Stimulated activated memory B cell treated with anti-CD40 and anti-IgM and Interleukin-4, amounts not matched to agents 10 μg/mL and 1 μg/mL and 100 μg/mL, for 72 hours (primary cell): Measurements from ENCODE around the gene DACH1.

Experiments
- ATAC-seq: fragments of 150-1000 bp; cut with Tn5 transposase; 2 replicates; pipeline ENCODE4 v1.10.0; 2021
- H3K27ac Mint-ChIP-seq: one replicate; pipeline ENCODE4 v1.8.0; 2022; ENCODE audit warnings: mild to moderate bottlenecking, mixed read lengths
- H3K27me3 Mint-ChIP-seq: one replicate; pipeline ENCODE4 v1.8.0; 2022; ENCODE audit warnings: mixed read lengths
- H3K36me3 Mint-ChIP-seq: one replicate; pipeline ENCODE4 v1.8.0; 2022; ENCODE audit warnings: mixed read lengths
- H3K4me1 Mint-ChIP-seq: one replicate; pipeline ENCODE4 v1.8.0; 2022; ENCODE audit warnings: mixed read lengths
- H3K4me3 Mint-ChIP-seq: one replicate; pipeline ENCODE4 v1.8.0; 2022; ENCODE audit warnings: mild to moderate bottlenecking, moderate library complexity, mixed read lengths
- H3K9me3 Mint-ChIP-seq: one replicate; pipeline ENCODE4 v1.8.0; 2022; ENCODE audit warnings: mixed read lengths

Gene DACH1

DNA sequence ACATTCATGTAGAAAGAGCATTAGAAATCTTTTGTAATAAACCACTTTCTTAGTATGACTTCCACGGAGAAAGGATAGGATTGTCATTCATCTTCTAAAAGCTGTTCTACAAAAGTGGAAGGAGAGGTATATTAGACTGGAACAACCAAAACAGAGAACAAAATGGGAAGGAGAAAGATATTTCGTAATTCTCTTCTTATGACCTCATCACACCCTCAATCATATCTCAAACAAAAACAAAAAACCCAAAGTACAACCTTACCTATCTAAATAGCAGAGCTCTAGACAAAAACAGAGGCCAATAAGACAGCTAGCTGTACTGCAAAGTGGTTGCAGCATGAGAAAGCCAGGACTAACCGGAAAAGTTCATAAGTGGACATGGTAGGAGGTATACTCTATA lies 46.3 kb downstream of the DACH1 start:
- Mint-ChIP-seq H3K27me3 (no peaks in the 10 kb centered on the region), H3K4me3 (no peak overlapping the region), H3K27ac (no peak overlapping the region), H3K36me3 (no peaks in the 10 kb centered on the region), H3K9me3 (peaks cover 3% of the 10 kb centered on the region), H3K4me1 (no peaks in the 10 kb centered on the region)
- no peak for ATAC-seq

DNA sequence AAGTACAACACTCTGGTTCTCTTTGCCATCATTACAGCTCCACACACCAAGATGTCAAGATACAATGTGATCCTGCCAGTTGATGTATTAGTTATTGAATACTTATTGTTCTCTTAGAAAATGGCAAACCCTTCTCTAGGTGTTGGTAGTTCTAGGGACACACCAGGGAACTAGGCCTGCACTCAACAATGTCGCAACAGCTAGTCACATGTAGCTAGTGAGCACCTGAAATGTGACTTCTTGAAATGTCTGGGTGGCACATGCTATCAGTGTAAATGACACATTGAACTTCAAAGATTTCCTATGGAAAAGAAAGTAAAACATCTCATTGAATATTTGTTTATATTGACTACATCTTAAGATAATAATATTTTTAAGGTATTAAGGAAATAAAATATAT lies 49.7 kb downstream of the DACH1 start:
- no peak overlapping the region for H3K4me3 Mint-ChIP-seq
- ATAC-seq, result no peak
- H3K4me1 Mint-ChIP-seq, result no peaks in the 10 kb centered on the region
- H3K36me3 Mint-ChIP-seq, result no peaks in the 10 kb centered on the region
- H3K27me3 Mint-ChIP-seq, result no peaks in the 10 kb centered on the region
- H3K9me3 Mint-ChIP-seq, result peaks cover 3% of the 10 kb centered on the region
- H3K27ac Mint-ChIP-seq, result no peak overlapping the region

DNA sequence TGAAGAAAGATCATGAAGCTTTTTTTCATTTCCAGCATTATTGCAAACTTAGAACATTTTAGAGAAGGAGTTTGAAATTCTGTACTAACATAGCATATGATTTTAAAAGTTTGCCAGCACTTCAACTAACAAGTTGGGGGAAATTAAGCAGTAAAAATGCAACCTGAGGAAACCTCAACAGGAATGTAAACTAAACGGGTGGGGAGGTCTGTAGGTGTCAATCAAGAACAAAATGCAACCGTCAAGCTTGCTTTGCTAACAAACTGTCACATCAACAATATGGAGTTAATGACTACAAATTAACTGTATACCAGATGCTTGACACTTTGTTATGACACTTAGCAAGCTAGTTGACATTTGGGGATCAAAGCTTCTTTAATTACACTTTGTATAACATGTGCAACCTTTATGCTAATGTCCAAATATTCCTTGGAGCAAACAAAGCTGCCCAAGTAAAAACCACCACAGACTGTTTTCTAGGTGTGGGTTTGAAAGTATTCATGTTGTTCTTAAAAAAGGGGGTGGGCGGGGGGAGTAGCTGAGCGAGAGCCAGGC lies 52.1 kb downstream of the DACH1 start:
- no peaks in the 10 kb centered on the region for H3K4me1 Mint-ChIP-seq
- no peaks in the 10 kb centered on the region for H3K36me3 Mint-ChIP-seq
- no peak overlapping the region for H3K27ac Mint-ChIP-seq
- no peak overlapping the region for H3K4me3 Mint-ChIP-seq
- H3K9me3 Mint-ChIP-seq, result peaks cover 3% of the 10 kb centered on the region
- no peak for ATAC-seq
- H3K27me3 Mint-ChIP-seq, result no peaks in the 10 kb centered on the region

DNA sequence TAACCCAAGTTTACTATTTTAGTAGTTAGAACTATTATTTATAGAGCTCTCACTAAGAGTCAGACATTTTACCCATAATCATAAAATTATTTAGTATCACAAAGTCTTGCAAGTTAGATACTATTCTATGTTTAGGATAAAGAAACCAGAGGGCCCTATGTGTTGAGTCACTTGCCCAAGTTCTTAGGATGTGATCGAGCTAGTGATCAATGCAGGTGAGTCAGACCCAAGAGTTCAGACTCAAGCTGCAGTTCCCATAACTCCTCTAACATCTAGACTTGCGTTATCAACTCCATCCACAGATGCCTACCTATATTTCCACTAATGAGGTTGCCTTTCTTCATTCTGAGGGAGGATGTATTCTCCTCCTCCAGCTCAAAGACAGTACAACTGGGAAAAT lies 53.8 kb downstream of the DACH1 start:
- no peak overlapping the region for H3K4me3 Mint-ChIP-seq
- ATAC-seq, result no peak
- no peaks in the 10 kb centered on the region for H3K27me3 Mint-ChIP-seq
- no peaks in the 10 kb centered on the region for H3K9me3 Mint-ChIP-seq
- no peaks in the 10 kb centered on the region for H3K36me3 Mint-ChIP-seq
- H3K4me1 Mint-ChIP-seq, result no peaks in the 10 kb centered on the region
- no peak overlapping the region for H3K27ac Mint-ChIP-seq

GRCh38 chr13:71811344-71811743 lies 55.7 kb downstream of the DACH1 start:
- Mint-ChIP-seq H3K4me1 (no peaks in the 10 kb centered on the region), H3K4me3 (no peak overlapping the region), H3K36me3 (no peaks in the 10 kb centered on the region), H3K9me3 (no peaks in the 10 kb centered on the region), H3K27me3 (no peaks in the 10 kb centered on the region), H3K27ac (no peak overlapping the region)
- ATAC-seq, result no peak

DNA sequence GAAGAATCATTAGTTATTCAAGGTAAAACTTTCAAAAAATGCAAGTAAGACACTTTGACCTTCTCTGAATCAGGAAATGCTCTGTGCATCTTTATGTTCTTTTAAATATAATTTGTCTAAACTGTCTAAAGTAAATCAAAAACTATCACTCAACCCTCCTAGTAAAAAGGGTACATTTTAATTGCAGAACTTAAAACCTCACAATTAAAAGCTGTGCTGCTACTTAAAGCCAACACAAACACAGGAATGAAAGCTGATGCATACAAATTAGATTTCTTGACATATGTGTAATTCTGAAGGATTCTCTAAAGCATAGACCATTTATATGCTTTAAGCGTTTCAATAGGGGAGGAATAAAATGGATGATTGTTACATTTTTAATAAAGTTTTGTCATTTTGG lies 58.3 kb downstream of the DACH1 start:
- ATAC-seq, result no peak
- H3K4me1 Mint-ChIP-seq, result no peaks in the 10 kb centered on the region

DNA sequence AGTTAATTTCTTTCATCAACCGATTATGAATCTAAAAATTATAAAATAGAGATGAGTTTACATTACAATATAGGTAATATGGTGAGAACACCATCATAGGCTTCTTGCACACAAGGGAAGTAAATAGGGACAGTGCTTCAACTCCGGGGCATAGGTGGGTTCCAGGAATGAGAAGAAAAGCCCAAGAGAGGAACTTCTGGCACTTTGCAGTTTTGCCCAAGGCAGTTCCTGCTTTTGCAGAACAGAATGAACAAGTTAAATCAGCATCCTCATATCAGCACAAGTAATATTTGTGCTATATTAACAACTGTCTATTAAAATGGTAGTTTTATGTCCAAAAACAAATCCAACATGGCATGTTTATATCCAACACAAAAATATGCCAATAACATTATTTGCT lies 60.1 kb downstream of the DACH1 start:
- no peak for ATAC-seq
- H3K27ac Mint-ChIP-seq, result no peak overlapping the region
- H3K4me1 Mint-ChIP-seq, result no peaks in the 10 kb centered on the region
- peaks cover 5% of the 10 kb centered on the region for H3K9me3 Mint-ChIP-seq
- H3K36me3 Mint-ChIP-seq, result no peaks in the 10 kb centered on the region
- no peaks in the 10 kb centered on the region for H3K27me3 Mint-ChIP-seq
- H3K4me3 Mint-ChIP-seq, result no peak overlapping the region

More for the DNA sequence above, 58.3 kb downstream of the DACH1 start:
- H3K4me3 Mint-ChIP-seq, result no peak overlapping the region
- H3K9me3 Mint-ChIP-seq, result peaks cover 5% of the 10 kb centered on the region
- H3K27ac Mint-ChIP-seq, result no peak overlapping the region
- no peaks in the 10 kb centered on the region for H3K27me3 Mint-ChIP-seq
- H3K36me3 Mint-ChIP-seq, result no peaks in the 10 kb centered on the region

- Mint-ChIP-seq H3K36me3 (no peaks in the 10 kb centered on the region), H3K9me3 (peaks cover 5% of the 10 kb centered on the region), H3K4me1 (no peaks in the 10 kb centered on the region), H3K27ac (no peak overlapping the region), H3K27me3 (no peaks in the 10 kb centered on the region), H3K4me3 (no peak overlapping the region)
- no peak for ATAC-seq
Observed at GRCh38 chr13:71803066-71803465, 63.9 kb downstream of the DACH1 start.

- Mint-ChIP-seq H3K4me1 (no peaks in the 10 kb centered on the region), H3K4me3 (no peak overlapping the region), H3K36me3 (no peaks in the 10 kb centered on the region), H3K27me3 (no peaks in the 10 kb centered on the region), H3K9me3 (peaks cover 5% of the 10 kb centered on the region), H3K27ac (no peak overlapping the region)
- no peak for ATAC-seq
Observed at GRCh38 chr13:71801781-71802180, 65.2 kb downstream of the DACH1 start.

- H3K27ac Mint-ChIP-seq, result no peak overlapping the region
- ATAC-seq, result no peak
- H3K9me3 Mint-ChIP-seq, result peaks cover 5% of the 10 kb centered on the region
- no peaks in the 10 kb centered on the region for H3K36me3 Mint-ChIP-seq
- H3K4me3 Mint-ChIP-seq, result no peak overlapping the region
- no peaks in the 10 kb centered on the region for H3K27me3 Mint-ChIP-seq
- H3K4me1 Mint-ChIP-seq, result no peaks in the 10 kb centered on the region
Observed at GRCh38 chr13:71801165-71801760, 65.7 kb downstream of the DACH1 start.

- Mint-ChIP-seq H3K4me1 (no peaks in the 10 kb centered on the region), H3K27me3 (no peaks in the 10 kb centered on the region), H3K27ac (no peak overlapping the region), H3K9me3 (no peaks in the 10 kb centered on the region), H3K4me3 (no peak overlapping the region), H3K36me3 (no peaks in the 10 kb centered on the region)
- ATAC-seq, result no peak
Observed at GRCh38 chr13:71799324-71799723, 67.7 kb downstream of the DACH1 start.

GRCh38 chr13:71798707-71799106 lies 68.3 kb downstream of the DACH1 start:
- Mint-ChIP-seq H3K27ac (no peak overlapping the region), H3K4me3 (no peak overlapping the region), H3K4me1 (no peaks in the 10 kb centered on the region), H3K27me3 (no peaks in the 10 kb centered on the region), H3K9me3 (no peaks in the 10 kb centered on the region), H3K36me3 (no peaks in the 10 kb centered on the region)
- no peak for ATAC-seq

GRCh38 chr13:71797517-71797916 lies 69.5 kb downstream of the DACH1 start:
- no peak overlapping the region for H3K27ac Mint-ChIP-seq
- H3K9me3 Mint-ChIP-seq, result no peaks in the 10 kb centered on the region
- ATAC-seq, result no peak
- no peaks in the 10 kb centered on the region for H3K4me1 Mint-ChIP-seq
- no peak overlapping the region for H3K4me3 Mint-ChIP-seq
- H3K36me3 Mint-ChIP-seq, result no peaks in the 10 kb centered on the region
- no peaks in the 10 kb centered on the region for H3K27me3 Mint-ChIP-seq

- H3K36me3 Mint-ChIP-seq, result no peaks in the 10 kb centered on the region
- ATAC-seq, result no peak
- no peaks in the 10 kb centered on the region for H3K27me3 Mint-ChIP-seq
- no peaks in the 10 kb centered on the region for H3K4me1 Mint-ChIP-seq
- no peak overlapping the region for H3K4me3 Mint-ChIP-seq
- no peaks in the 10 kb centered on the region for H3K9me3 Mint-ChIP-seq
- no peak overlapping the region for H3K27ac Mint-ChIP-seq
Observed at GRCh38 chr13:71789693-71790329, 77.2 kb downstream of the DACH1 start.

DNA sequence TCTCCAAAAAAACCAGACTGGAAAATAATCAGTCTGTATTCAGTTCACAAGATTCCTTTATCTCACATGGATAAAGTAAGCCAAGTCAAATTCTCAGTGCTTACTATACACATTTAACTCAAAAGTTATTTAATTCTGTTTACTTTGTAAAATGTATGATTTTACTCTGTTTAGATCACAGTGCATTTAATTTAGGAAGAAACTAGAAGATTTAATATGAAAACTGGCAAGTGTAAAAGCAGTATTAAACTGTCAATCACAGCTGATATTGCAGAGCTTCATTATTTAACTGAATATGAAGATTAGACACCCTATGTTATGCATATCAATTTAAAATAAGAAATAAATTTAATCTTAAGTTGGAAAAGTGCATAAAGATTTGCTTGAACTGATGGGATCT lies 78.0 kb downstream of the DACH1 start:
- no peak for ATAC-seq
- Mint-ChIP-seq H3K36me3 (no peaks in the 10 kb centered on the region), H3K4me3 (no peak overlapping the region), H3K4me1 (no peaks in the 10 kb centered on the region), H3K9me3 (no peaks in the 10 kb centered on the region), H3K27me3 (no peaks in the 10 kb centered on the region), H3K27ac (no peak overlapping the region)

DNA sequence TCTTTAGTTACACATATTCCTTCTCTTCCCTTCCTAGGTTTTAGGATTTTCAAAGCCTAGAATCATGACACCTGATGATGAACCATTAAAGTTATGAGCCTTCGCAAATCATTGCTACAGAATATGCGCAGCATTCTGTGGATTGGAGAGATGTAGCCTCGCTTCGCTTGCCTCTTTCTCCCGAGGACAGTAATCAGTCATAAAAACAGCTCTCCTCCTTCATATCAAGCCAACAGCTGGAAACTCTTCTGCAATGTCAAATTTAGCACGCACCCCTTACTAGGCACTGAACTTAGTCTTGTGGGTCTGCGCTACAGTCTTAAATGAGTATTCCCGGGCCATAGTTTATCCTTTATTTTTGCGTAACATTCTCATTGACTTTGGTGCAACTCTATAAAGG lies 79.6 kb downstream of the DACH1 start:
- Mint-ChIP-seq H3K36me3 (no peaks in the 10 kb centered on the region), H3K27ac (no peak overlapping the region), H3K4me1 (no peaks in the 10 kb centered on the region), H3K27me3 (no peaks in the 10 kb centered on the region), H3K4me3 (no peak overlapping the region), H3K9me3 (no peaks in the 10 kb centered on the region)
- no peak for ATAC-seq
